PFSK-1 (cell line): Measurements from ENCODE around the gene COL18A1.

Experiments used
- POLR2AphosphoS5 ChIP-seq: IDR thresholded peaks from 2 replicates; pipeline ENCODE4 v1.6.1; 2012; ENCODE audit warnings: low read depth, mild to moderate bottlenecking, control low read depth, low read length, moderate library complexity
- SIN3A ChIP-seq: IDR thresholded peaks from 2 replicates; pipeline ENCODE4 v1.6.1; 2012; ENCODE audit warnings: mild to moderate bottlenecking, low read length, moderate library complexity, borderline replicate concordance; ENCODE audit not compliant: insufficient read depth
- TAF1 ChIP-seq: IDR thresholded peaks from 2 replicates; pipeline ENCODE4 v1.6.1; 2012; ENCODE audit warnings: low read length, control low read depth, borderline replicate concordance; ENCODE audit not compliant: insufficient read depth
- TF ChIP-seq, protein P1 (sequence below), 2 experiments: IDR thresholded peaks; 2 replicates each; pipeline versions ENCODE4 v1.6.1 to v1.8.0; 2011 to 2012; ENCODE audit warnings: low read depth in 2 of 2, low read length in 2 of 2, control low read depth in 1 of 2, inconsistent platforms in 1 of 2, mild to moderate bottlenecking in 1 of 2, moderate library complexity in 1 of 2; ENCODE audit not compliant: insufficient read depth in 1 of 2

DNA sequence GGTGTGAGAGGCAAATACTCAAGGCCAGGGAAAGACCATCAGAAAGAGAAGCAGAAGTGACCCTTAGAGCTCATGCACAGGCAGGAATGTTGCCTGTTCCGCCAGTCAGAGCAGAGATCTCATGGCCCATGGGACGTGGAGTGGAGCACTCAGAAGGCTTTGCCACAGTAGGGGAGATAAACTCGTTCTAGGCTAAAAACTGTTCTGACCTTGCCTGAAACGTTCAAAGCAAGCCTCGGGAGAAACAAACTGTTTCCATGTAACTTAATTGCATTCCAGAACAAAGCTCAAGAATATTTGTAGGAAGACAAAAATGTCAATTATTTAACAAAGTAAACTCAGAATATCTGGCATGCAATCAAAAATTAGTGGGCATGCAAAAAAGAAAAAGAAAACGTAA, 158.0 kb downstream of the COL18A1 start:
- TF ChIP-seq POLR2AphosphoS5 (no peak), SIN3A (no peak), TAF1 (no peak)
- TF ChIP-seq, protein P1, sequence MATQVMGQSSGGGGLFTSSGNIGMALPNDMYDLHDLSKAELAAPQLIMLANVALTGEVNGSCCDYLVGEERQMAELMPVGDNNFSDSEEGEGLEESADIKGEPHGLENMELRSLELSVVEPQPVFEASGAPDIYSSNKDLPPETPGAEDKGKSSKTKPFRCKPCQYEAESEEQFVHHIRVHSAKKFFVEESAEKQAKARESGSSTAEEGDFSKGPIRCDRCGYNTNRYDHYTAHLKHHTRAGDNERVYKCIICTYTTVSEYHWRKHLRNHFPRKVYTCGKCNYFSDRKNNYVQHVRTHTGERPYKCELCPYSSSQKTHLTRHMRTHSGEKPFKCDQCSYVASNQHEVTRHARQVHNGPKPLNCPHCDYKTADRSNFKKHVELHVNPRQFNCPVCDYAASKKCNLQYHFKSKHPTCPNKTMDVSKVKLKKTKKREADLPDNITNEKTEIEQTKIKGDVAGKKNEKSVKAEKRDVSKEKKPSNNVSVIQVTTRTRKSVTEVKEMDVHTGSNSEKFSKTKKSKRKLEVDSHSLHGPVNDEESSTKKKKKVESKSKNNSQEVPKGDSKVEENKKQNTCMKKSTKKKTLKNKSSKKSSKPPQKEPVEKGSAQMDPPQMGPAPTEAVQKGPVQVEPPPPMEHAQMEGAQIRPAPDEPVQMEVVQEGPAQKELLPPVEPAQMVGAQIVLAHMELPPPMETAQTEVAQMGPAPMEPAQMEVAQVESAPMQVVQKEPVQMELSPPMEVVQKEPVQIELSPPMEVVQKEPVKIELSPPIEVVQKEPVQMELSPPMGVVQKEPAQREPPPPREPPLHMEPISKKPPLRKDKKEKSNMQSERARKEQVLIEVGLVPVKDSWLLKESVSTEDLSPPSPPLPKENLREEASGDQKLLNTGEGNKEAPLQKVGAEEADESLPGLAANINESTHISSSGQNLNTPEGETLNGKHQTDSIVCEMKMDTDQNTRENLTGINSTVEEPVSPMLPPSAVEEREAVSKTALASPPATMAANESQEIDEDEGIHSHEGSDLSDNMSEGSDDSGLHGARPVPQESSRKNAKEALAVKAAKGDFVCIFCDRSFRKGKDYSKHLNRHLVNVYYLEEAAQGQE (IDR thresholded peaks at IDR 0.05; ENCODE audit: insufficient read depth in 1 of 2, low read depth in 2 of 2, low read length in 2 of 2) = no peak
